LoVo (cell line): ENCODE data around the gene RAI14.
"Not testable (repeated sequence)": the region's sequence is repeated elsewhere in the genome, so short reads cannot be mapped to it uniquely, and the experiment has no call there.

ENCODE experiments used
- DNase-seq: peaks from one replicate; pipeline ENCODE4 v3.0.0-alpha.2; 2016; ENCODE audit warnings: low spot score

RAI14 gene

GRCh38 chr5:34699155-34700077 lies 43.3 kb downstream of the RAI14 start:
- DNase-seq, result peak; percentile 37

GRCh38 chr5:34700078-34700452 lies 43.9 kb downstream of the RAI14 start:
- no peak for DNase-seq

- DNase-seq, result not testable (repeated sequence)
Observed at GRCh38 chr5:34701442-34701841, 45.3 kb downstream of the RAI14 start.

GRCh38 chr5:34703767-34704713 lies 47.9 kb downstream of the RAI14 start:
- DNase-seq, result no peak

DNA sequence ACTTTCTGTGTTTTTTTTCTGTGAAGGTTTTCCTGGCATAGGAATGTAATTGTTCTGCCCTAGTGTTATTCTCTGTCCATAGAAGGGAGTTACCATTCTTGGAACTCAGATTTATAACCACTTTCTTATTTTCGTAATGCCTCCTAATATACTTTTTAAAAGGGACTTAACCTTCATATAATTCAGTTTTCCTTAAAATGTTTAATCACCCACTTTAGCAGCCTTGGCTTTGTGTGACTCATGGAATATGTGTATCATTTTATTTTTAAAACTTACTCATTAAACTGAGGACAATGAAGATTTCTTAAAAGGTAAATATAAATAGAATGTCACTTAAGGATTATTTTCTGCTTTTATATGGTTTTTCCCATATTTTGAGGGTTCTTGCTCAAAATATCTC lies 50.0 kb downstream of the RAI14 start:
- no peak for DNase-seq

GRCh38 chr5:34707451-34708107 lies 51.5 kb downstream of the RAI14 start:
- no peak for DNase-seq

DNA sequence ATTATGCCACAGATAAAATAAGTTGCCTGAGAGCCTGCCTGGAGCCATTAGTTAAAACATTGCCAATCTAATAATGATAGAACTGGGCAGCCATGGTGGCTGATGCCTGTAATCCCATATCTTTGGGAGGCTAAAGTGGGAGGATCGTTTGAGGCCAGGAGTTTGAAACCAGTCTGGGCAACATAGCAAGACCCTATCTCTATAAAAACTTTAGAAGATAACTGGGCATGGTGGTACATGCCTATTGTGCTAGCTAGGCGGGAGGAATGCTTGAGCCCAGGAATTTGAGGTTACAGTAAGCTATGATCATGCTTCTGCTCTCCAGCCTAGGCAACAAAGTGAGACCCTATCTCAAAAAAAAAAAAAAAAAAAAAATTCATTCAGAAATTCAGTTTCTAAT lies 52.6 kb downstream of the RAI14 start:
- DNase-seq, result no peak

GRCh38 chr5:34709861-34710673 lies 53.9 kb downstream of the RAI14 start:
- DNase-seq, result no peak

GRCh38 chr5:34712565-34712964 lies 56.4 kb downstream of the RAI14 start:
- no peak for DNase-seq

DNA sequence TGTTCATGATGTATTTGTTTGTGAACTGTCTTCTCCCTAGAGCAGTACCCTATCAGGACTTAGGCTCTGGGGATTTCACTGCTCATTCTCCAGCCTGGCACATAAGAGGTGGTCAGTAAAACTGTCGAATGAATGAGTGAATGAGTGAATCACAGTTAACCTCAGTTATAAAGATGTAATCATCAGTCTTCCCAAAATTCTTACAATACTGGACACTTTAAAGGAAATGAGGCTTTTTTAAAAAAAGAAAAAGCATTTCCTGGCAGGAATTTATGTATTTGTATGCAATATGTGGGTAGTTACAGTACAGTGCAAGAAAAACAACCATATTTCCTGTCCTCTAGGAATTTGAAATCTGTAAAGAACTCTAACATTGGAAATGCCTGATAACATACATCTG lies 59.6 kb downstream of the RAI14 start:
- no peak for DNase-seq

DNA sequence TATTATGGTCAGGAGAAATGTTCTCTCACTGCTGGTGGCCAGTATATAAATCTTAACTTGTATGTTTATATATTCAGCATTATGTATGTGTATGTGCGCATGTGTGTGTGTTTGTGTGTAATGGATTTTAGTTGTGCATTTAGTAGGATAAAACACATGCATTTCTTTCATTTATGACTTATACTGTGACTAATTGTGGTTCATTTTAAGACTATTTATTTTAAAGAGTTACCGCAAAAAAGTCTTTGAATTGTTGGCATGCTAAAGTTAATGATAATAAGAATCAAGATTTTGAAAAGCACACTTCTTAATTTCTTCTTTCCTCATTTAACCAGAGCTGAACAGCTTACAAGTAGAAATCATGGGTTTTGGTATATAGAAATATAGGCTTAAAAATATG lies 60.9 kb downstream of the RAI14 start:
- DNase-seq, result no peak

DNA sequence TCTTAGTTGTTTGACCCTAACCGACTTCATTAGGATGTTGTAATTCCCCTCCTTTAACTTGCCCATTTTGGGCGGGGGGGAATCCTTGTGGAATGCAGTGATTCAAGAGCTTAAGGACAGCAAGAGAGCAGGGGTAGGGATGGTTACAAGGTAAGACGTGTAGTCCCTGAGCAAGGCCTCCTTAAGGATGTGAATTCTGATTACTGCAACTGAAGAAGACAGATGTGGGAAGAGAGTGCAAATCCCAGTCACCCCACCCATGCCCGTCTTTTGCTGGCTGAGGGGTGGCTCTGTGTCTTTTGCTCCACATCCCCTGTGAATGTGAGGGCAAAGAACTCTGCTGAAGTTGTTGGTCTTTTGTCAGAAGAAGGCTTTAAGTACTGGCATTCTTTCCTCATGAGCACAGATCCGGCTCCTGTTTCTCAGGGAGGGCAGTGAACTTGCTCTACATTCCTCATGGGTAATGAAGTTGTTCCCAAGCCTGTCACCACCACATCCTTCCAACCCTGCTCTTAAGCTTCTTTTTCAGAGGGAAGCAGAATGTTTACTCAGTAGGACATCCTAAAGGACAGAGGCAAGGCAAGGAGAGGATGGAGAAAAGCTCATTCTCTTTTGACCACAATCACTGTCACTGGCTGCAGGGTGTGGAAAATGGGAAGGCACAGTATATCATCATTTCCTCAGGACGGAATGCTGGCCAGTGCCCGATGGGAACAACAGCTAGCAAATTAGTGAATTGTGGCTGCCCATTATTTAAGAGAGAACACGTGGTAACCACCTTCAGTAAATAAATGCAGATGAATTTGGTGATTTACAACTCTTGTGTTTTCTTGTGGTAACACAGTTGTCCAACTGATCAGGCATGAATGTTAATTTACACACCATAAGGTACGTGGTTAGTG lies 61.5 kb downstream of the RAI14 start:
- no peak for DNase-seq

DNA sequence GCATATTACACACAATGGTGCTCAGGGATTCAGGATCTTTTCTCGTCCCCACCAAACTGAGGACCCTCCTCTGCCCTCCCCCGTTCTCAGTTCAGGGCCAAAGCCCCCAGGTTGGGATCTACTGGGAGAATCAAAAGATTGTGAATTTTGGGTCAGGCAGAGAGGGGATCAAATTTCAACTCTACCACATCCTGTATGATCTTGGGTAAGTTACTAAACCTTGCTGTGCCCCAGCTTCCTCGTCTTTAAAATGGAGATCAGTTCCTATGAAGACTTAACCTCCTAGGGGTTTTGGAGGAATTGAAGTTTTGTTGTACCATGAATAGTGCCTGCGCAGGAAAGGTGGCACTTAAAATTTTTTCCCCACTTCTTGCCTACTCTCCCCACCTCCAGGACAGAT lies 62.4 kb downstream of the RAI14 start:
- no peak for DNase-seq

- no peak for DNase-seq
Observed at GRCh38 chr5:34719029-34719428, 62.9 kb downstream of the RAI14 start.

- no peak for DNase-seq
Observed at GRCh38 chr5:34721327-34721726, 65.2 kb downstream of the RAI14 start.

- DNase-seq, result no peak
Observed at GRCh38 chr5:34722183-34722582, 66.1 kb downstream of the RAI14 start.

DNA sequence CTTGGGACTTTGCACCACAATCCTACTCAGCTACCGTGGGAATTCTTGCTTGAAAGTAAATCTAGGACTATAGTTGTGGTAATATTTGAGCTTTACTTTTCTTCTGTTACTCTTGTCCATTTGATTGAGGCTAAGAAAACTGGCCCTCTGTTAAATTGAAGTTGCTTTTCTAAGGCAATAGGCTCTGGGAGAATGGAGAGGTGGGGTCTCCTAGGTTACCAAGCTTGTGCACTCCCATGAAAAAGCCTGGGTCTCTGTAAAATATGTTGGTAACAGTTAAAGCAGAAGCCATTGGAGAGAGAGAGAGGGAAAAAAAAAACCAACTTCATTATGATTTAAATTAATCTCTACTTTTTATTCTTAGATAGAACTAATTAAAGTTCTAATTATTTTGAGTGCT lies 68.6 kb downstream of the RAI14 start:
- DNase-seq, result no peak

- not testable (repeated sequence) for DNase-seq
Observed at GRCh38 chr5:34727166-34727749, 71.1 kb downstream of the RAI14 start.

GRCh38 chr5:34728236-34728635 lies 72.1 kb downstream of the RAI14 start:
- no peak for DNase-seq
